Neuronal stem cell (in vitro differentiated cells): ENCODE results near the gene LAD1.
A peak's percentile ranks its signal among the peaks of the same experiment; 100 is the strongest.

Experiments
- DNase-seq: peaks from one replicate; pipeline ENCODE4 v3.0.0-alpha.2; 2013; ENCODE audit warnings: low spot score
- H2AFZ ChIP-seq: one replicate; pipeline ENCODE4 v1.6.1; 2013; ENCODE audit warnings: mild to moderate bottlenecking, low read length, inconsistent platforms
- H2AK5ac ChIP-seq: 2 replicates; pipeline ENCODE4 v1.6.1; 2013; ENCODE audit warnings: low read depth, mild to moderate bottlenecking, inconsistent platforms, low read length, moderate library complexity, mixed read lengths
- H2BK120ac ChIP-seq: 2 replicates; pipeline ENCODE4 v1.6.1; 2013; ENCODE audit warnings: low read depth, mild to moderate bottlenecking, inconsistent platforms, low read length, moderate library complexity, mixed read lengths
- H2BK12ac ChIP-seq: one replicate; pipeline ENCODE4 v1.6.1; 2013; ENCODE audit warnings: low read length, inconsistent platforms
- H2BK15ac ChIP-seq: 2 replicates; pipeline ENCODE4 v1.6.1; 2013; ENCODE audit warnings: mild to moderate bottlenecking, low read length, inconsistent platforms, mixed read lengths
- H2BK5ac ChIP-seq: one replicate; pipeline ENCODE4 v1.6.1; 2013; ENCODE audit warnings: inconsistent platforms, mild to moderate bottlenecking, low read length, moderate library complexity
- H3K14ac ChIP-seq: one replicate; pipeline ENCODE4 v1.6.1; 2013; ENCODE audit warnings: low read length, inconsistent platforms
- H3K18ac ChIP-seq: 2 replicates; pipeline ENCODE4 v1.6.1; 2013; ENCODE audit warnings: low read length, inconsistent platforms
- H3K23ac ChIP-seq: 2 replicates; pipeline ENCODE4 v1.6.1; 2013; ENCODE audit warnings: low read depth, mild to moderate bottlenecking, mixed read lengths, low read length, inconsistent platforms; ENCODE audit not compliant: poor library complexity
- H3K27ac ChIP-seq: replicated peaks from 3 replicates; pipeline ENCODE4 v1.5.1; 2013; ENCODE audit warnings: low read length, inconsistent platforms
- H3K27me3 ChIP-seq, 3 experiments: 2 replicates each; pipeline ENCODE4 v1.6.1; 2013; ENCODE audit warnings: low read length in 3 of 3, mild to moderate bottlenecking in 2 of 3, inconsistent platforms in 1 of 3, low read depth in 1 of 3, mixed read lengths in 1 of 3, moderate library complexity in 1 of 3; ENCODE audit not compliant: control insufficient read depth in 3 of 3, insufficient read depth in 3 of 3
- H3K36me3 ChIP-seq, 2 donors: replicated peaks in 1 of 2; 2 replicates each; pipeline ENCODE4 v1.6.1; 2013; ENCODE audit warnings: low read length in 2 of 2; ENCODE audit not compliant: control insufficient read depth in 2 of 2, insufficient read depth in 2 of 2
- H3K4ac ChIP-seq: 2 replicates; pipeline ENCODE4 v1.6.1; 2013; ENCODE audit warnings: inconsistent platforms, mild to moderate bottlenecking, low read length, moderate library complexity
- H3K4me1 ChIP-seq, 2 donors: 1 replicate in 1 of 2; 2 replicates in 1 of 2; pipeline ENCODE4 v1.6.1; 2013; ENCODE audit warnings: low read length in 2 of 2, low read depth in 1 of 2; ENCODE audit not compliant: control insufficient read depth in 2 of 2, insufficient read depth in 1 of 2
- H3K4me2 ChIP-seq: one replicate; pipeline ENCODE4 v1.6.1; 2013; ENCODE audit warnings: mild to moderate bottlenecking, low read length, inconsistent platforms; ENCODE audit not compliant: insufficient read depth, poor library complexity, severe bottlenecking
- H3K4me3 ChIP-seq, 2 donors: 2 replicates each; pipeline ENCODE4 v1.5.1; 2013; ENCODE audit warnings: low read length in 2 of 2, mild to moderate bottlenecking in 2 of 2, inconsistent platforms in 1 of 2, moderate library complexity in 1 of 2
- H3K79me1 ChIP-seq: one replicate; pipeline ENCODE4 v1.6.1; 2013; ENCODE audit warnings: low read depth, mild to moderate bottlenecking, inconsistent platforms, low read length, moderate library complexity
- H3K9ac ChIP-seq: one replicate; pipeline ENCODE4 v1.6.1; 2013; ENCODE audit warnings: mild to moderate bottlenecking, low read depth, low read length, inconsistent platforms; ENCODE audit not compliant: poor library complexity
- H3K9me3 ChIP-seq, 2 donors: replicated peaks in 1 of 2; 2 replicates each; pipeline versions ENCODE3 to v1.6.1; 2013; ENCODE audit warnings: low read length in 2 of 2, mild to moderate bottlenecking in 2 of 2, inconsistent platforms in 1 of 2, low read depth in 1 of 2, mixed read lengths in 1 of 2, moderate library complexity in 1 of 2; ENCODE audit not compliant: control insufficient read depth in 2 of 2, insufficient read depth in 1 of 2
- H4K8ac ChIP-seq: one replicate; pipeline ENCODE4 v1.6.1; 2013; ENCODE audit warnings: low read depth, mild to moderate bottlenecking, inconsistent platforms, low read length, moderate library complexity
- H4K91ac ChIP-seq: one replicate; pipeline ENCODE4 v1.6.1; 2013; ENCODE audit warnings: low read length, low read depth, mild to moderate bottlenecking, inconsistent platforms; ENCODE audit not compliant: poor library complexity
- WGBS, 2 donors: extraction: QIAGEN DNeasy Blood & Tissue Kit; methylation state at CpG; one replicate each; pipeline ENCODE4 v1.1.7; 2013; ENCODE audit warnings: missing lambda C conversion rate in 2 of 2, mixed read lengths in 1 of 2; ENCODE audit not compliant: insufficient read length in 2 of 2, insufficient replicate concordance in 1 of 2; ENCODE audit errors: extremely low coverage in 2 of 2; 5-methylcytosine and 5-hydroxymethylcytosine counted together

The LAD1 gene

GRCh38 chr1:201376464-201377374, 22.4 kb downstream of the LAD1 start:
- peak overlapping the region; percentile 27 for H3K4ac ChIP-seq
- no peak overlapping the region for H3K4me3 ChIP-seq
- H3K27me3 ChIP-seq = peaks cover 0 to 14% (median 0%) of the 10 kb centered on the region in 3 experiments
- WGBS, 2 donors = no CpG with 5 or more reads among the region's 11 CpGs
- H2BK12ac ChIP-seq = no peak overlapping the region
- peak overlapping the region; percentile 88 for H3K18ac ChIP-seq
- H3K23ac ChIP-seq = no peak overlapping the region
- peak overlapping the region; percentile 19 for H2BK120ac ChIP-seq
- H2AFZ ChIP-seq = no peak overlapping the region
- H2BK15ac ChIP-seq = no peak overlapping the region
- DNase-seq = peak; percentile 87
- H3K14ac ChIP-seq = no peak overlapping the region
- H4K8ac ChIP-seq = no peak overlapping the region
- no peak overlapping the region for H3K9ac ChIP-seq
- H3K79me1 ChIP-seq = no peaks in the 10 kb centered on the region
- peaks cover 0 to 51% of the 10 kb centered on the region in 2 donors for H3K4me1 ChIP-seq
- no peak overlapping the region for H2AK5ac ChIP-seq
- H3K4me2 ChIP-seq = peak overlapping the region; percentile 52
- H2BK5ac ChIP-seq = peak overlapping the region; percentile 85
- H4K91ac ChIP-seq = peak overlapping the region; percentile 19
- H3K27ac ChIP-seq = peak overlapping the region; percentile 99
- H3K9me3 ChIP-seq = no peaks in the 10 kb centered on the region
- H3K36me3 ChIP-seq = no peaks in the 10 kb centered on the region

- Histone ChIP-seq H2BK120ac (peak overlapping the region; percentile 95), H2BK15ac (no peak overlapping the region), H3K4ac (no peak overlapping the region), H3K14ac (no peak overlapping the region), H3K79me1 (no peaks in the 10 kb centered on the region), H3K27ac (peak overlapping the region; percentile 99), H3K9me3 (no peaks in the 10 kb centered on the region), H2BK12ac (no peak overlapping the region), H2BK5ac (peak overlapping the region; percentile 4), H2AK5ac (peak overlapping the region; percentile 82), H3K36me3 (no peaks in the 10 kb centered on the region), H2AFZ (no peak overlapping the region), H4K91ac (no peak overlapping the region), H3K4me3 (no peak overlapping the region), H3K23ac (no peak overlapping the region), H3K27me3 (peaks cover 0 to 19% (median 0%) of the 10 kb centered on the region in 3 experiments), H3K4me1 (peaks cover 0 to 48% of the 10 kb centered on the region in 2 donors), H3K4me2 (peak overlapping the region; percentile 12), H3K9ac (no peak overlapping the region), H4K8ac (no peak overlapping the region), H3K18ac (peak overlapping the region; percentile 96)
- no CpG with 5 or more reads among the region's 4 CpGs for WGBS, 2 donors
- DNase-seq = no peak
Measured at GRCh38 chr1:201376107-201376463, 23.0 kb downstream of the LAD1 start.

- Histone ChIP-seq H3K23ac (no peak overlapping the region), H2AFZ (no peak overlapping the region), H2BK15ac (peak overlapping the region; percentile 37), H3K4me3 (peak overlapping the region in 1 of 2 donors; percentile 23), H3K4ac (no peak overlapping the region), H3K9me3 (no peaks in the 10 kb centered on the region), H3K4me1 (peaks cover 0 to 50% of the 10 kb centered on the region in 2 donors), H2BK12ac (peak overlapping the region; percentile 11), H3K14ac (no peak overlapping the region), H3K9ac (no peak overlapping the region), H3K79me1 (peaks cover 2% of the 10 kb centered on the region), H2AK5ac (peak overlapping the region; percentile 82), H4K8ac (no peak overlapping the region), H3K27ac (peak overlapping the region; percentile 99), H3K18ac (peak overlapping the region; percentile 90), H3K36me3 (no peaks in the 10 kb centered on the region), H3K4me2 (no peak overlapping the region), H2BK120ac (peak overlapping the region; percentile 25), H2BK5ac (peak overlapping the region; percentile 4), H4K91ac (no peak overlapping the region), H3K27me3 (peaks cover 0 to 27% (median 0%) of the 10 kb centered on the region in 3 experiments)
- no CpG with 5 or more reads among the region's 4 CpGs for WGBS, 2 donors
- no peak for DNase-seq
Measured at GRCh38 chr1:201375169-201375568, 24.0 kb downstream of the LAD1 start.

- Histone ChIP-seq H2AFZ (no peak overlapping the region), H3K4me3 (no peak overlapping the region), H4K91ac (no peak overlapping the region), H3K36me3 (no peaks in the 10 kb centered on the region), H3K4me1 (peaks cover 0 to 50% of the 10 kb centered on the region in 2 donors), H2BK15ac (no peak overlapping the region), H3K9ac (no peak overlapping the region), H3K14ac (no peak overlapping the region), H3K9me3 (no peaks in the 10 kb centered on the region), H4K8ac (no peak overlapping the region), H3K4ac (no peak overlapping the region), H2BK120ac (no peak overlapping the region), H3K23ac (no peak overlapping the region), H3K27me3 (peaks cover 0 to 30% (median 0%) of the 10 kb centered on the region in 3 experiments), H2AK5ac (peak overlapping the region; percentile 82), H3K18ac (peak overlapping the region; percentile 90), H3K27ac (peak overlapping the region; percentile 3), H3K79me1 (peaks cover 2% of the 10 kb centered on the region), H2BK12ac (no peak overlapping the region), H2BK5ac (no peak overlapping the region), H3K4me2 (no peak overlapping the region)
- DNase-seq = no peak
- WGBS, 2 donors = no CpG with 5 or more reads among the region's 7 CpGs
Measured at GRCh38 chr1:201374364-201374763, 24.8 kb downstream of the LAD1 start.
